Fibroblast of pulmonary artery (primary cell): ENCODE data around the gene WDR31.
"Not testable (repeated sequence)": the region's sequence is repeated elsewhere in the genome, so short reads cannot be mapped to it uniquely, and the experiment has no call there.

Experiments used
- DNase-seq: peaks from one replicate; pipeline ENCODE4 v3.0.0-alpha.2; 2010; ENCODE audit warnings: low read depth
- H3K4me3 ChIP-seq: replicated peaks from 2 replicates; pipeline ENCODE4 v1.5.1; 2011; ENCODE audit warnings: low read depth, mild to moderate bottlenecking, control low read depth, low read length, moderate library complexity
- TF ChIP-seq, protein P1 (sequence below): IDR thresholded peaks from 2 replicates; pipeline ENCODE4 v1.5.1; 2011; ENCODE audit warnings: mild to moderate bottlenecking, control low read depth, low read length, inconsistent platforms; ENCODE audit errors: missing control alignments

WDR31 gene

GRCh38 chr9:113372059-113372458 is 32.0 kb upstream of the WDR31 start:
- TF ChIP-seq, protein P1, sequence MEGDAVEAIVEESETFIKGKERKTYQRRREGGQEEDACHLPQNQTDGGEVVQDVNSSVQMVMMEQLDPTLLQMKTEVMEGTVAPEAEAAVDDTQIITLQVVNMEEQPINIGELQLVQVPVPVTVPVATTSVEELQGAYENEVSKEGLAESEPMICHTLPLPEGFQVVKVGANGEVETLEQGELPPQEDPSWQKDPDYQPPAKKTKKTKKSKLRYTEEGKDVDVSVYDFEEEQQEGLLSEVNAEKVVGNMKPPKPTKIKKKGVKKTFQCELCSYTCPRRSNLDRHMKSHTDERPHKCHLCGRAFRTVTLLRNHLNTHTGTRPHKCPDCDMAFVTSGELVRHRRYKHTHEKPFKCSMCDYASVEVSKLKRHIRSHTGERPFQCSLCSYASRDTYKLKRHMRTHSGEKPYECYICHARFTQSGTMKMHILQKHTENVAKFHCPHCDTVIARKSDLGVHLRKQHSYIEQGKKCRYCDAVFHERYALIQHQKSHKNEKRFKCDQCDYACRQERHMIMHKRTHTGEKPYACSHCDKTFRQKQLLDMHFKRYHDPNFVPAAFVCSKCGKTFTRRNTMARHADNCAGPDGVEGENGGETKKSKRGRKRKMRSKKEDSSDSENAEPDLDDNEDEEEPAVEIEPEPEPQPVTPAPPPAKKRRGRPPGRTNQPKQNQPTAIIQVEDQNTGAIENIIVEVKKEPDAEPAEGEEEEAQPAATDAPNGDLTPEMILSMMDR = no peak
- H3K4me3 ChIP-seq = no peak overlapping the region
- no peak for DNase-seq

GRCh38 chr9:113370806-113371325 is 30.8 kb upstream of the WDR31 start:
- H3K4me3 ChIP-seq = no peak overlapping the region
- no peak for DNase-seq
- TF ChIP-seq, protein P1 = no peak

DNA sequence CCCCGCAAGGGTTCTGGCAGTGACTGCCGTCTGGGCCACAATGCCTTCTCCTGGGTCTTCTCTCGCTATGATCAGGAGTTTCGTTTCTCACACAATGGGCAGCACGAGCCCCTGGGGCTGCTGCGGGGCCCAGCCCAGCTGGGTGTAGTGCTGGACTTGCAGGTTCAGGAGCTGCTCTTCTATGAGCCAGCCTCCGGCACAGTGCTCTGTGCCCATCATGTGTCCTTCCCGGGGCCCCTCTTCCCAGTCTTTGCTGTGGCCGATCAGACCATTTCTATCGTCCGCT is 29.7 kb upstream of the WDR31 start:
- no peak for DNase-seq
- no peak overlapping the region for H3K4me3 ChIP-seq
- TF ChIP-seq, protein P1 = no peak

GRCh38 chr9:113368982-113369854 is 29.1 kb upstream of the WDR31 start:
- TF ChIP-seq, protein P1 = no peak
- DNase-seq = no peak
- H3K4me3 ChIP-seq = no peak overlapping the region

- H3K4me3 ChIP-seq = no peak overlapping the region
- TF ChIP-seq, protein P1 = no peak
- DNase-seq = no peak
Observed at GRCh38 chr9:113368348-113368981, 28.4 kb upstream of the WDR31 start.

DNA sequence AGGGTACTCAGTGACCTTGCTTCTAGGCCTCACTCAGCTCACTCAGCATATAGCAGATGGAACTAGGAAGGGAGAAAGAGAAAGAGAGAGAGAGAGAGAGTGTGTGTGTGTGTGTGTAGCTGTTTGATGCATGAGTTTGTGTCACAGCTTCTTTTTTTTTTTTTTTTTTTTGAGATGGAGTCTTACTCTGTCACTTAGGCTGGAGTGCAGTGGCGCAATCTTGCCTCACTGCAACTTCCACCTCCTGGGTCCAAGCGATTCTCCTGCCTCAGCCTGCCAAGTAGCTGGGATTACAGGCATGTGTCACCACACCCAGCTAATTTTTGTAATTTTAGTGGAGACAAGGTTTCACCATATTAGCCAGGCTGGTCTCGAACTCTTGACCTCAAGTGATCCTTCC is 25.6 kb upstream of the WDR31 start:
- H3K4me3 ChIP-seq, DNase-seq: not testable (repeated sequence)

GRCh38 chr9:113364951-113365350 is 24.9 kb upstream of the WDR31 start:
- TF ChIP-seq, protein P1 = no peak
- no peak for DNase-seq
- no peak overlapping the region for H3K4me3 ChIP-seq
